Fibroblast of mammary gland (primary cell): ENCODE results near the gene ABRACL.

ENCODE experiments used
- DNase-seq: peaks from one replicate; pipeline ENCODE4 v3.0.0-alpha.2; 2010; ENCODE audit warnings: low read depth
- H3K4me3 ChIP-seq: 2 replicates; pipeline ENCODE4 v1.5.1; 2011; ENCODE audit warnings: low read depth, mild to moderate bottlenecking, low read length, moderate library complexity; ENCODE audit not compliant: control insufficient read depth
- CTCF ChIP-seq: conservative IDR thresholded peaks from 2 replicates; pipeline ENCODE4 v1.5.1; 2011; ENCODE audit warnings: low read depth, low read length, inconsistent platforms; ENCODE audit not compliant: control insufficient read depth, insufficient read depth

ABRACL gene

GRCh38 chr6:138997136-138997535 lies 31.4 kb upstream of the ABRACL start:
- no peak for DNase-seq
- no peak for TF ChIP-seq CTCF

GRCh38 chr6:138999949-139000725 lies 28.4 kb upstream of the ABRACL start:
- TF ChIP-seq CTCF: no peak
- DNase-seq: no peak
- H3K4me3 ChIP-seq: no peak overlapping the region

More at GRCh38 chr6:138997136-138997535, 31.4 kb upstream of the ABRACL start:
- no peak overlapping the region for H3K4me3 ChIP-seq

- no peak overlapping the region for H3K4me3 ChIP-seq
- DNase-seq: no peak
- TF ChIP-seq CTCF: no peak
Observed at GRCh38 chr6:139003751-139004150, 24.8 kb upstream of the ABRACL start.

- H3K4me3 ChIP-seq: no peak overlapping the region
- DNase-seq: no peak
- TF ChIP-seq CTCF: no peak
Observed at GRCh38 chr6:139006477-139006876, 22.1 kb upstream of the ABRACL start.

GRCh38 chr6:139007428-139007827 lies 21.1 kb upstream of the ABRACL start:
- TF ChIP-seq CTCF: no peak
- DNase-seq: no peak
- H3K4me3 ChIP-seq: no peak overlapping the region

- no peak overlapping the region for H3K4me3 ChIP-seq
- no peak for DNase-seq
- TF ChIP-seq CTCF: no peak
Observed at GRCh38 chr6:139008117-139008516, 20.4 kb upstream of the ABRACL start.
